ENCODE results near the gene WNT1. TPM values are rescaled to one million over a fixed set of nuclear protein-coding genes. Genes with fewer than 3 reads are reported as not detected.

WNT1 gene
- total RNA-seq, 2 experiments from 2014 or later, result 0.17 to 0.29 TPM

DNA sequence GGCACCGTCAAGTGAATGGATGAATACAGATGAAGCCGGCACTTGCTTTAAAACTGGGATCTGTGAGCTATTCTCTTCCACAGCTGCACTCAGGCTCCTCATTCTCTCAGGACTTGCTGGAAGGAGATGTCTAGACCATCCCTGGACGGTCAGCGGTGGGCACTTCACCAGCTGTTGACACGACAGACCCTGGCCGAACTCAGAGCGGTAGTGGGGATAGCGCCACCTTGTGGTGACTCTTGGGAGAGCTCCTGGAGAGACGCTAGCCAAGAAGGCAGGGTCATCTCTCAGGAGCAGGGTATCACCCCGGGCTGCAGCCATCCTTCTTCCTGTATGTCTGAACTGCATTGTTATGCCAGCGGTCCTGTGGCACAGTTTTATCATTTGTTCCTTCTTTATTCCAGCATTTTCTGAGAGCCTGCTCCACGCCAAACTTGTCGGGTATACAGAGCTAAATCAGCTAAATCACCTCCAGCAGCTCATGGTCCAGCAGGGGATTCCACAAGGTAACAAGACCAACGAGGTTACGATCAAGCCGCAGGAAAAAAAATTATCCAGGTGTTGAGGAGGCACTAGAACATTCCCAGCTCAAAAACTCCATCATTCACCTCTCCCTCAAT is 10.0 kb downstream of the WNT1 start:
- H3K27me3 Mint-ChIP-seq, result peaks cover 54% of the 10 kb centered on the region
- peaks cover 8% of the 10 kb centered on the region for H3K4me1 Mint-ChIP-seq
- DNase-seq, result peak; percentile 76
- H3K4me3 Mint-ChIP-seq, result no peak overlapping the region
- no peaks in the 10 kb centered on the region for H3K9me3 Mint-ChIP-seq
- H3K36me3 Mint-ChIP-seq (ENCODE audit: low read depth), result no peaks in the 10 kb centered on the region
- H3K27ac Mint-ChIP-seq, result no peak overlapping the region
- ChIA-PET POLR2A (no interaction called here), CTCF (interaction anchor here (0.6 to 2.5 kb wide), 43 partner anchors 9 to 292 kb away, joined by 3 to 33 read pairs (median 5); partner anchors contain the start of genes ARF3, DDN, DDX23 and FKBP11)

GRCh38 chr12:48990552-48990951 is 12.4 kb downstream of the WNT1 start:
- no peak overlapping the region for H3K27ac Mint-ChIP-seq

GRCh38 chr12:48991247-48992050 is 13.3 kb downstream of the WNT1 start:
- Mint-ChIP-seq H3K4me3 (no peak overlapping the region), H3K9me3 (no peaks in the 10 kb centered on the region)
- CTCF ChIA-PET, result interaction anchor here (0.6 to 8.1 kb wide), 4 partner anchors 12 to 143 kb away, joined by 3 to 110 read pairs (median 4); partner anchors contain the start of genes WNT1 and WNT10B

More at GRCh38 chr12:48990552-48990951, 12.4 kb downstream of the WNT1 start:
- ChIA-PET CTCF (interaction anchor here (0.9 to 8.1 kb wide), 2 partner anchors 11 to 19 kb away, joined by 4 to 110 read pairs; partner anchors contain the start of genes WNT1 and WNT10B), POLR2A (no interaction called here)
- Mint-ChIP-seq H3K27me3 (peaks cover 53% of the 10 kb centered on the region), H3K36me3 (ENCODE audit: low read depth) (no peaks in the 10 kb centered on the region), H3K9me3 (no peaks in the 10 kb centered on the region), H3K4me3 (no peak overlapping the region), H3K4me1 (peaks cover 14% of the 10 kb centered on the region)
- no peak for DNase-seq

GRCh38 chr12:48993787-48994186 is 15.7 kb downstream of the WNT1 start:
- DNase-seq, result no peak
- Mint-ChIP-seq H3K9me3 (no peaks in the 10 kb centered on the region), H3K36me3 (ENCODE audit: low read depth) (no peaks in the 10 kb centered on the region), H3K4me3 (no peak overlapping the region), H3K4me1 (peaks cover 22% of the 10 kb centered on the region), H3K27ac (no peak overlapping the region), H3K27me3 (peaks cover 63% of the 10 kb centered on the region)
- ChIA-PET CTCF (interaction anchor here (0.9 to 8.1 kb wide), 5 partner anchors 12 to 135 kb away, joined by 3 to 110 read pairs (median 4); partner anchors contain the start of gene WNT1), POLR2A (no interaction called here)

More at GRCh38 chr12:48991247-48992050, 13.3 kb downstream of the WNT1 start:
- DNase-seq, result no peak
- peaks cover 16% of the 10 kb centered on the region for H3K4me1 Mint-ChIP-seq
- no peak overlapping the region for H3K27ac Mint-ChIP-seq
- POLR2A ChIA-PET, result no interaction called here
- no peaks in the 10 kb centered on the region for H3K36me3 Mint-ChIP-seq (ENCODE audit: low read depth)
- peaks cover 62% of the 10 kb centered on the region for H3K27me3 Mint-ChIP-seq

GRCh38 chr12:48994224-48995085 is 16.3 kb downstream of the WNT1 start:
- CTCF ChIA-PET, result interaction anchor here (0.6 to 8.1 kb wide), 8 partner anchors 11 to 141 kb away, joined by 3 to 110 read pairs (median 4); partner anchors contain the start of genes FKBP11, WNT1 and WNT10B
- H3K4me3 Mint-ChIP-seq, result no peak overlapping the region
- POLR2A ChIA-PET, result no interaction called here
- H3K36me3 Mint-ChIP-seq (ENCODE audit: low read depth), result no peaks in the 10 kb centered on the region
- no peak overlapping the region for H3K27ac Mint-ChIP-seq
- no peaks in the 10 kb centered on the region for H3K9me3 Mint-ChIP-seq
- peaks cover 64% of the 10 kb centered on the region for H3K27me3 Mint-ChIP-seq
- peaks cover 25% of the 10 kb centered on the region for H3K4me1 Mint-ChIP-seq
- DNase-seq, result no peak

DNA sequence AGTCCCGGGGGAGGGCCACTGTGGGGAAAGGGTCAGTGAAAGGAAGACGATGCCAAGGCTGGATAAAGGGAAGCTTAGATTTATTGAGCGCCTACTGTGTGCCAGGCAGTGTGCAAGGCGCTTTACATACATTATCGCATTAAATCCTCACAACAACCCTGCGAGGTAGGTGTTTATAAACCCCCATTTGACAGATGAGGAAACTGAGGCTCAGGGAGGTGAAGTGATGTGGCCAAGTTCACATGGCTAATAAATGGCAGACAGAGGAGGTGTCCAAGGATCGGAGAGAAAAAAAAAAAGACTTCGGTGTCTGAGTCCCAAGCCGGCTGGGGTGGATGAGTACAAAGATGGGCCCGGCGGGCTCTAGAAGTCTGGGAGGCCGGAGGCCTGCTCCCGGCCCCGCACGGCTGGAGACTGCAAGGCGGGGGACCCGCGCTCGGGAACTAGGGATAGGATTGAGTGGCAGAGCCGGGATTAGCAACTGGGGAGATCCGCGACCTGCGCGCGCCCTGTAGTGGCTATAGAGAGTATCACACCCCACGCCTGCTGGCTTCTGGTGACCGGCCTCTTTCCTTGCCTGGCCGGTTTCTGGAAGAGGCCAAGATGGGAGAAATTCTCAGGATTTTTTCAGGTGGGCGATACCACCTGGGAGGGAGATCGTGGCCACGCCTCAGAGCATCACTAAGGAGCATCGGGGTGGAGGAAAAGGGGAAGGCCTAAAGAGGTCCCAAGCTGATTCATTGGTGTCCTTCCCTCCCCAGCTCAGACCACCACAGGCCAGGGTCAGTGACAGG is 17.2 kb downstream of the WNT1 start:
- Mint-ChIP-seq H3K36me3 (ENCODE audit: low read depth) (peaks cover 1% of the 10 kb centered on the region), H3K27me3 (peaks cover 66% of the 10 kb centered on the region), H3K4me3 (no peak overlapping the region), H3K9me3 (no peaks in the 10 kb centered on the region), H3K4me1 (peaks cover 32% of the 10 kb centered on the region), H3K27ac (no peak overlapping the region)
- ChIA-PET POLR2A (interaction anchor here (0.9 kb wide), 1 partner anchor 16 kb away, joined by 3 read pairs; no protein-coding TSS in a partner anchor), CTCF (interaction anchor here (0.6 to 8.1 kb wide), 11 partner anchors 9 to 142 kb away, joined by 3 to 110 read pairs (median 4); partner anchors contain the start of genes FKBP11 and WNT1)
- peak; percentile 52 for DNase-seq

GRCh38 chr12:48996794-48997718 is 18.9 kb downstream of the WNT1 start:
- Mint-ChIP-seq H3K27me3 (peaks cover 63% of the 10 kb centered on the region), H3K4me1 (peaks cover 33% of the 10 kb centered on the region), H3K36me3 (ENCODE audit: low read depth) (peaks cover 12% of the 10 kb centered on the region), H3K4me3 (peak overlapping the region; percentile 29), H3K9me3 (no peaks in the 10 kb centered on the region), H3K27ac (no peak overlapping the region)
- ChIA-PET POLR2A (no interaction called here), CTCF (interaction anchor here (0.5 to 8.1 kb wide), 25 partner anchors 9 to 496 kb away, joined by 3 to 110 read pairs (median 5); partner anchors contain the start of genes RND1 and WNT1)
- peak; percentile 63 for DNase-seq

GRCh38 chr12:48997719-48998496 is 19.8 kb downstream of the WNT1 start:
- POLR2A ChIA-PET, result interaction anchor here (0.6 kb wide), 1 partner anchor 40 kb away, joined by 3 read pairs; the partner anchor contains the start of gene ARF3
- peaks cover 33% of the 10 kb centered on the region for H3K4me1 Mint-ChIP-seq
- CTCF ChIA-PET, result interaction anchor here (0.6 to 8.1 kb wide), 14 partner anchors 8 to 145 kb away, joined by 3 to 110 read pairs (median 6); partner anchors contain the start of gene WNT1
- H3K4me3 Mint-ChIP-seq, result peak overlapping the region; percentile 29
- no peaks in the 10 kb centered on the region for H3K9me3 Mint-ChIP-seq
- H3K27me3 Mint-ChIP-seq, result peaks cover 61% of the 10 kb centered on the region
- peaks cover 21% of the 10 kb centered on the region for H3K36me3 Mint-ChIP-seq (ENCODE audit: low read depth)
- H3K27ac Mint-ChIP-seq, result no peak overlapping the region
- no peak for DNase-seq

GRCh38 chr12:48998497-48999353 is 20.6 kb downstream of the WNT1 start:
- ChIA-PET POLR2A (interaction anchor here (0.6 kb wide), 1 partner anchor 41 kb away, joined by 3 read pairs; the partner anchor contains the start of gene ARF3), CTCF (interaction anchor here (0.6 to 6.6 kb wide), 9 partner anchors 10 to 175 kb away, joined by 3 to 36 read pairs (median 10); partner anchors contain the start of gene WNT1)
- H3K36me3 Mint-ChIP-seq (ENCODE audit: low read depth), result peaks cover 27% of the 10 kb centered on the region
- no peaks in the 10 kb centered on the region for H3K9me3 Mint-ChIP-seq
- H3K27me3 Mint-ChIP-seq, result peaks cover 56% of the 10 kb centered on the region
- H3K4me1 Mint-ChIP-seq, result peaks cover 33% of the 10 kb centered on the region
- no peak overlapping the region for H3K27ac Mint-ChIP-seq
- DNase-seq, result no peak
- H3K4me3 Mint-ChIP-seq, result peak overlapping the region; percentile 37

Measured in activated CD4-positive, alpha-beta T cell treated with anti-CD3 and anti-CD28 coated beads, Interleukin-2, amount 10 ng/mL, durations not matched to agents 7 days and 5 days (primary cell).